DMS53 (cell line): ENCODE data around the gene PLCE1.
A peak's percentile ranks its signal among the peaks of the same experiment; 100 is the strongest.

Source experiments
- DNase-seq: peaks from one replicate; lab custom pipeline; 2025; lab: John Stamatoyannopoulos, UW

Gene PLCE1

DNA sequence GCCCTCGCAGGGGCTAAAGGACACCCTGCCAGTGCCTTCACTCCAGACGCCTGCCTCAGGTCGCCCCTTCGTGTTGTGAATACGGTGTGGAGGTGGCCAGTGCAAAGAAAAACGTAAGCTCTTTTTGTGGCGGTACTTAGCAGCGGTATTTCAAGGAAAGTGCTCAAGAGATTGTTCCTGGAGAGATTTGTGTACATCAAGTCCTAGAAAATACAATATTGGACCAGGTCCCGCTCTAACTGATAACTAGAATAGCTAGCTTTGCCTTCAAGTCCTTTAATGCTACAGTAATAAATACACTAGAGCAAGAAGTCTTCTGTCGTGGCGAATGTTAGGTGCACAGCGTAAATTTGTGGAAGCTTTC, 689 bp downstream of the PLCE1 start:
- DNase-seq = no peak

DNA sequence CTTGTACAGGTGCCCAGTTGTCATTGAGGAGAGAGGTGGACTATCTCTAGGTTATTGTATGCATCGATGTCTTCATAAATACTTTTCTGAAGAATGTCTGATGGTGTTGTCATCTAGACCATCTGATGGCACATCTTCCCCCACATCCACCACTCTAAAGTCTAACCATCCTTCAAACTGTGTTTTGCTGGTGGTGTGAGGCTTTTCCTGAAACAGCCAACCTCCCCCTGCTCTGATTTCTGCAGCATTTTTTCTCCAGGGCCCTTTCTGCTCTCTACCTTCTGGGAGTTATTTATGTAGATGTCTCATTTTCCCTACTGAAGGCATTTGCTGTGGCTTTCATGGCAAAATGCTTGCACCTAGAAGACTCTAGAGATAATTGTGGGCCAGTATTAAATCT, 1.5 kb downstream of the PLCE1 start:
- DNase-seq = no peak

DNA sequence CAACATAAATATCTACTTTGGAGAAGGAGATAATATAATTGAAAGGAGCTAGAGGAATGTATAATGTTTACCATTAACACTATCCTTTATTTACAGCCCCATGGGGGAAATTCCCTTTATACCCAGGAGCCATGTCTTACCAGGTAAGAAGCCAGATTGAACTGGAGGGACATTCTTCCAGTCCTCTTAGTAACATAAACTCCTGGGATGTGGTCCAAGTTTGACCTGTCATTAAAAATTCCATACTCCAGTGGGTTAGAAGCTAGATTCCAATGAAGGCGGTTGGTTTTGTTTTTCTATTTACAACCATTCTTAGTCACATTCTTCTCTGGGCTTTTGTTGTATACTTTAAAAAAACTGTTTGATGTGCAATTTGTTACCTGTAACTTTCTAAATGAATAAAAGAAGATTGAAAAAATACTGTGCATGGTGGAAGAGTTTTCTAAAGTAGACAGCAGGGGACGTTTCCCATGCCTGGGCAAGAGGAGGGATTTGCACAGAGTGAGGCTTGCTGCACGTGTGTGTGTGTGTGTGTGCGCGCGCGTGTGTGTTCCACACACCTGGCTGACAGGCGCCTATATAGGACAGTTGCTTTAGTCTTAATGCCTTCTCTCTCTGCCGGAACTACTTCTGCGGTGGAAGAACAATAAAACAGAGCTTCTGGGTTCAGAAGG, 2.0 kb downstream of the PLCE1 start:
- DNase-seq = no peak

- no peak for DNase-seq
These were observed 2.8 kb downstream of the PLCE1 start for GRCh38 chr10:93996551-93996950.

- DNase-seq = no peak
These were observed 3.8 kb downstream of the PLCE1 start for GRCh38 chr10:93997546-93997945.

DNA sequence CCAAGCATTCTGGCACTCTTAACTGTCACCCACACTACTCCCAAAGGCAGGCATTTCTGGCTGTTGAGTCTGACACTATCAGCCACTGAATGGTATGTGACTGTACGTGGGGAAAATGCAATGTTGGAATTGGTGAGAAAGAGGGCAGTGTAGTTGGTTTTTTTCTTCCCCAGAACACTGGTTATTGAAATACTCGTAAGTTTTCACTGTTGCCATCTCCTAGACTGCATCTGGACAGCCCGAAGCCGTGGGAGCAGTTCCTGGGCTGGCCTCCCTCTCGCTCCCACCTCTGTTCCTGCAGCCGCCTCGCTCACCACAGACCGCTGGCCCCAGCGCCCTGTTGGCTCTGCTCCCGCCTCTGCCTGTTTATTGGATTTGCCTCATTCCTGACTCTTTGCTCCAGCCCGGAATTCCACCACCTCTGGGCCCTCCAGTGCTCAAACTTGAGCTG, 5.7 kb downstream of the PLCE1 start:
- DNase-seq = no peak

DNA sequence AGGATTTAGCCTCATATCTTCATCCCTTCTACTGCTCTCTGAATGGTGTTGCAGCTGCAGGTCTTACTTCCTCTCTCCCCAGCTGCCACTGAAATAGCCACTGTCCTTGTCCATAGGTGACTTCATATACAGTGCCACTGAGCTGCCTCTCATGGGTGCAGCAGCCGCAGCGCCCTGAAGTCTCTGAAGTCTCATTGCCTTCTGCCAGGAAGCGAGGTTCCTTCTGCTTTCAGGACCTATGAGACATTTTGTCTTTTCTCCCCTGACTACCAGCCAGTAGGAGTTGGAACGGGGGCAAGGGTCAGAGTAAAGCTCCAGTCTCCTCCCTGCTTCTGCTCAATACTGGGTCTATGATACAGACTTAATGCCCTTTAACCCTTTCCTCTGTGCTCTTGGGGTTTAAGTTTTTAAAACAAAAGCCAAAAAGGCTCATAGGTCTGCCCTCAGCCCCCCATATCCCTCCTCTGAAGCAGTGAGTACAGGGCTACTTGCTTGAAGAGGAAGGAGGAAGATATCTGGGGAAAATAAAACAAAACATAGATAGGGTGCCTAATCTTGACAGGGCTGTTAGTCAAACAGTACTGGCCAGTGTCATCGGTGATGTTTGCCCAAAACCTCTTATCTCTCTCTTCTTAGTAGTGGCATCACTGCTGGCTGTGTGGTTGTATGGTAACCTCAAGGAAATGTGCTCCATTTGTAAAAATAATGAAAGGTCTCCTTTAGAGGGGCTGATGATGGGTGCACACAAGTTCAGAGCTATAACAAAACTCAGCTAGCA, 7.1 kb downstream of the PLCE1 start:
- peak; percentile 5 for DNase-seq

GRCh38 chr10:94001416-94001810, 7.7 kb downstream of the PLCE1 start:
- no peak for DNase-seq

GRCh38 chr10:94002156-94002555, 8.4 kb downstream of the PLCE1 start:
- DNase-seq = no peak

DNA sequence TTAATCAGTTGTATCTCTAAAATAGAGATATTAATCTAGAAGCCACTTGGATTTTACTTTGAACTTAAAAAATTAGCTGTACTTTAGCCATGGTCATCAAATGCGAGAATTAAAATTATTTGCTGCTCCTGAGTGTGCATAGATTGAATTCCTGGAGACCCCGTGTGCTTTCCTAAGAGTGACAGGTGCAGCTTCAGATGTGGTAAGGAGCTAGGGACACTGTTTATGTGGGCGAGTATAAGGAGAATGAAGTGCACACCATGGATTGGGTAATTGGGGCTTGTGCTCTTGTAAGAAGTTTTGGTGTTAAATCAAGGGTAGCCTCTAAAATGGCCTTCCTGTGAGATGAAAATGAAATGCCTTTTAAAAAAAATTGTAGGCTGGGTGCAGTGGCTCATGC, 9.8 kb downstream of the PLCE1 start:
- no peak for DNase-seq

DNA sequence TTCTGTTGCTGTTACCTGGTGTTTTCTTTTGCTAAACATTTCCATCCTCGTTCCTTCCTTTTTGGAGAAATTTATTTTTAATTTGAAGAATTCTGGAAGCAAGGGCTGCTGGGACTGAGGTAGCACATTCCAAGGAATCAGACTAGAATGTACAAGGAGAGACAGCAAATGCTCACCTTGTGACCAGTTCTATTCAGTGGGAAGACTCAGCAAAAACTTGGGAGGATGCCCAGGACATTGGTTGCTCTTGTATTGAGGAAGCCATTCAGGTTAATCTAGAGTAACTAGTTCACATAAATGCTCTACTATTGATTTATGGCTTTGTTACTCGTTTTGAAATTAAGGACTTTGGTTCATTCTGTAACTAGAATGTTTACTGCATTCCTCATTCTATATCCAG, 11.3 kb downstream of the PLCE1 start:
- DNase-seq = no peak

DNA sequence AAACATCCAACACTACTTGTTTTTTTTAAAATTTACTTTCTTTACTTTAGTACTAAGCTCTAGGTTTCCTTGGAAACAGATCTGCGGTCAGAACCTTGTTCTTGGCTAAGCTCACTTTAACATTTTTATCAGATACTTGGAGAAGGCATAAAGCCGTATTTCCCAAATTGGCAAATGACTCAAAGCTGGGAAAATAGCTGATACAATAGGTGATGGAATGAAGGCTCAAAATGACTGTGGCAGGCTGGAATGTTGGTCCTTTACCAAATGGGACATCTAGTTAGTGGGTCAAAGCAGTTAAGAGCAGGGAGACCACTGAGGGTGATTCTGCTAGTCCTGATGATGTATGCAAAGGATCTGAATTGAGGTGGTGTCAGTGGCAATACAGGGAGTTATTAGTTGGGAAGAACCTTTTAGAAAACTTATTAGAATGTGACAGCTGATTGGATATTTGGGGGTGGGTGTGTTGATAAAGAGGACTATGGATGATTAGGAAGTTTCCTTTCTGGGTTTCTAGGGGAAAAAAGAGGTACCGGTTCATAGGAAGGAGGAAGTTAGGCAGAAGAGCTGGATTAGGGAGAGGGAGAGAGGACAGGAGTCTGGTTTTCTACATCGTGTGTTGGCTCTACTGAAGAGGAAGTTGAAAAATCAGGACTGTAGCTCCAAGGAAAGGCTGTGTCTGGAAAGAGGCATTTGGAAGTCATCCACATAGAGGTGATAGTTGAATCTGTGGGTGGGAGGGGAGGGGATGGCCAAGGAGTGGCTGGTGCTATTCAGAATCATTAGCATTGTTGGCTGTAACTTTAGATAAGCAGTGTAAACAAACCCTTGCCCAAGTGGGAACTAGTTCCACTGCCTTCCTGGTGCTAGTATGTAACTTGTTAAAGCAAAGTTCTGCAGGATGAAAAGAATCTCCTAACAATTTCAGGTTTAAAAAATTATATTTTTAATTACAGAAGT, 13.1 kb downstream of the PLCE1 start:
- peak; percentile 41 for DNase-seq

DNA sequence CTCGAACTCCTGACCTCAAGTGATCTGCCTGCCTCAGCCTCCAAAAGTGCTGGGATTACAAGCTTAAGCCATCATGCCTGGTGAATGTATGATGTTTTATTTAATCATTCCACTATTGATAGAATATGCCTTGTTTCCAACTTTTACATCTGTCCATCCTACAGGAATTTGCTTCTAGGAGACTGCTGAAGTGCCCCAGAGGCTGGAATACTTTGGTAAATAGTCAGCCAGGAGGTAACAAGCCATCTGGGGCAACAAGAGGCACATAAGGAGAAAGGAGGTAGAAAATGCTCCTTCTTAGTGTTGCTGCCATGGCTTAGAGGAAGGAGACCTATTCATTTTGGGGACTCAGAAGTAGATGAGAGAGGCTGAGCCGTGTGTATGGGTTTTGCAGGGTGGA, 14.8 kb downstream of the PLCE1 start:
- no peak for DNase-seq

DNA sequence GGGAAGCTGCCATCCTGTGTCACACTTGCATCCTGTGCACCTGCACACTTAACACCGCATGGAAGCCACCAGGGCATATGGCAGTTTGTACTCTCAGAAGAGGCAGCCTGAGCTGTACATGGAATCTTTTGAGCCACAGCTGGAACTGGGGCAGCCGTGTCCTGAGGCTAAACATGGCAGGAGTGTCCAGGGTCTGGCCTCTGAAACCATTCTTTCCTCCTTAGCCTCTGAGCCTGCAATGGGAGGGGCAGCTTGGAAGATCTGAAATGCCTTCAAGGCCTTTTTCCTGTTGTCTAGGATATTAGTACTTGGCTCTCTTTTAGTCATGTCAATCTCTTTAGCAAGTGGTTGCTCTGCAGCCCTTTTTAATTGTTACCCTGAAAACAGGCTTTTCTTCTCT, 16.4 kb downstream of the PLCE1 start:
- DNase-seq = no peak

GRCh38 chr10:94010886-94011285, 17.2 kb downstream of the PLCE1 start:
- DNase-seq = no peak

GRCh38 chr10:94011296-94011695, 17.6 kb downstream of the PLCE1 start:
- DNase-seq = no peak

DNA sequence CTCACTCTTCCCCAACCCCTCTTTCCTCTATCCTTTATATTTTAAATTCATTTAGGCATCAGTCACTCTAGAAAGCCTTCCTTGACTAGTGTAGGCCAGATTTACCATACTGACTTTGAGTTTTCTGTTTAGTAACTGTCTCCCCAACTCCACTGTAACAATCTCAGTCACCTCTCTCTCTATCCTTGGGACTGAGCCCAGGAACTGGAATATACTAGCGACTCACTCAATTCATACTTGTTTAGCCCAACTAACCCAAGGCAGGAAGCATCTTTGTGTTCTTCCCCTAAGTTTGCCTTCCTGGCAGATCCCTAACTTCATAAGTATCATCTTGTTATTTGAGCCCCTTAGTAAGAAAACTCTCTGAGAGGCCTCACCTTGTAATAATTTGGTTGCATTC, 19.1 kb downstream of the PLCE1 start:
- no peak for DNase-seq

DNA sequence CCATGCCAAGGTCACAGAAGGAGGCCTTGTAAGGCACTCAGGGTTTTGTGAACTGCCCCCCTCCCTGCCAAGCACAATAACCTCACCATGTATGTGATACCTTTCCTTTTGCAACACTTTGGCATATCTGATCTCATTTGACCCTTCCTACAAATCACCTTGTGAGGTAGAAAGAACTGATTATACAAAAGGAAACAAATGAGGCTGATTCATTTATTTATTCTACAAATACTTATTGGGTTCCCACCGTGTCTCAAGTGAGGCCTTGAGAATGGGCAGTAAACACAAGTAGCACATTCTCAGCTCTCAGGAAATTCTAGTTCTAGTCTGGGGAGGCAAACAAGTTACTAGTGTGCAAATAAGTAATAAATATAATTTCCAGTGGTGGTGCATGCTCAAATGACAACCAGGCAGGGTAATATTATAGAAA, 19.6 kb downstream of the PLCE1 start:
- peak; percentile 37 for DNase-seq

DNA sequence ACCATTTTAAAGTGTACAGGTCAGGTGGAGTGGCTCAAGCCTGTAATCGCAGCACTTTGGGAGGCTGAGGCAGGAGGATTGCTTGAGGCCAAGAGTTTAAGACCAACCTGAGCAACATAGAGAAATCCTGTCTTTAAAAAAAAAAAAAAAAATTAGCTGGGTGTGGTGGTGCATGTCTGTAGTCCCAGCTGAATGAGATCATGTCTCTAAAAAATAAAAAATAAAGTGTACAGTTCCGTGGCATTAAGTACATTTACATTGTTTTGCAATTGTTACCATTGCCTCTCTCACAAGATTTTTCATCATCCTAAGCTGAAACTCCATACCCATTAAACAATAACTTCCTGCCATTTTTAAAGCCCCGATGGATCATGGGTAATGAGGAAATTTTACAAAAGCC, 20.6 kb downstream of the PLCE1 start:
- DNase-seq = no peak

DNA sequence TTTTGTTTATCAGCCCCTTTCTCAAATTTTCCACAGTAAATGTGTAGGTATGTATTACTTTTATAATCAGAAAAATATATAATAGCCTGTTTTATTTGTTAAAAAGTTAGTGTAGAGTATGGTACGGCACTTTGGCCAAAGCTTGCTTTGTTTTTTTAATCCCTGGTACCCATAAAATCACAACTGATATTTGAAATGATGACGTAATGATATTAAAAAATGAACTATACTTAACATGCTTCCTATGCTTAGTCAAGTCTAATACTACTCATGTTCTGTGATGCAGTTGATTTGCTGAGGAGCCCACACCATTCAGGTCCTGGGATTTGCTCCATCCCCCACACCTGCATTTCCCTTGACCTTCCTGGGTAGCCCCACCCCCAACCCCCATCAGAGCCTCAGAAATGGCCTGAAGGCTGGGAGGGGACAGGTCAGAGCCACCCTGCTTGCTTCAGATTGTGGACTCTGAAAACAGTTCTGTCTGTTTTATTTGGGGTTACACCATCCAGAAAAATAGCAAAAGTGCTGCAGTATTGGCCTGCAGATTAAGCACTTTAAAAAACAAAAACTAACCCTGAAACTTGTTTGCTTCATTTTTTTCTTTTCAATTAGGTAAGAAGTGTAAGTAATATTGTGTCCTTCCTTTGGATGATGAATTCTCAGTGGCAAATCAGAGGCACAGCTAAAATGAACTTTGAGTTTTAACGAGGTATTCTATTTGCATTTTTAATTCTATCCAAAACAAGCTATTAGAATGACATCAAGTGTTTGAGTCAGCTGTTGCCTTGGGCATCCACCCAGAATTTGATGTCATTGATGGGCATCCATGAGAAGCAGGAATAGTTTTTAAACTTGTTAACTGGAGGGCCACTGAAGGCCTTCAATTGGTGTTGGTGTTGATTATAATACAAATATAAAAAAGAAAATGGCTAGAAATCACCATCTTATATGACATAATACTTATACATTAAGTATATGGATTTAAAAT, 23.3 kb downstream of the PLCE1 start:
- DNase-seq = no peak

DNA sequence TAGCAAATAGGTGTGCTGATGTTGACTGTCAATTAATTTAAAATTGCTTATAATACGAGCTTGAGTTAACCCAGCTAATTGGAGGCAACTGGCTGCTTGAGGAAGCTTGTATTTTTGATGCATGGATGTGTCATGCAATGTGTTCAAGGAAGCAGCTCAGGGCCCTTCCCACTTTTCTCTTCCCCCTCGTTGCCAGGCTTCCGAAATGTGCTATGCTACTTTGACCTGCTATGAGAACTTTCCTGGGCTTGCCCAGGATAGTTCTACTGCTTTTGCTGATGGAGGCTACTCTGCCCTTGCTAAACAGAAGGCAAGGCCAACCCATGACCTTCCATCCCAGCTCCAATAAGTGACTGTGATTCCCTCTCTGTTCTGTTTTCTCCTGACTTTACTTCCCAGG, 24.4 kb downstream of the PLCE1 start:
- no peak for DNase-seq
